Cerebellar nuclear complex (tissue), 1 donor: ENCODE results near the gene GAP43.
A peak's percentile ranks its signal among the peaks of the same experiment; 100 is the strongest.
"Not testable (repeated sequence)": the region's sequence is repeated elsewhere in the genome, so short reads cannot be mapped to it uniquely, and the experiment has no call there.

Source experiments
- DNase-seq, 2 experiments: peaks; one replicate each; lab custom pipeline; 2025; lab: John Stamatoyannopoulos, UW

Gene GAP43

GRCh38 chr3:115698851-115699591 is 75.7 kb downstream of the GAP43 start:
- DNase-seq = no peak

DNA sequence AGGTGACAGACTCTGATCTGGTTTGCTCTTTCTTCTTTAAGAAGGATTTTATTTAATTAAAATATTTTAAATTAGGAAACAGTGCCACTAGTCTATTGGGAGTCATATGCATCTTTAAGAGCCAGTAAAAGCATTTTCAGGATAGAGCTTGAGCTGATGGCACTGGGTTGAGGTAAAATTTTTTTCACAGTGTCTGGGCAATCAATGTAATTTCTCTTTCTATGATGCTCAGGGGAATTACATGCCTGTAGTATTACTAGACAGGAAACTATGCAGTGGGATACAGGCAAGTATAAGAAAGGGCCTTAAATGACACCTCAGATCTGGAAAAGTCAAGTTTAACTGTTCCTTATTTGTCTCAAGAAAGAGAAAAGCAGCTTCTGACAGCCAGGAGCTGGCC is 76.4 kb downstream of the GAP43 start:
- DNase-seq = no peak

DNA sequence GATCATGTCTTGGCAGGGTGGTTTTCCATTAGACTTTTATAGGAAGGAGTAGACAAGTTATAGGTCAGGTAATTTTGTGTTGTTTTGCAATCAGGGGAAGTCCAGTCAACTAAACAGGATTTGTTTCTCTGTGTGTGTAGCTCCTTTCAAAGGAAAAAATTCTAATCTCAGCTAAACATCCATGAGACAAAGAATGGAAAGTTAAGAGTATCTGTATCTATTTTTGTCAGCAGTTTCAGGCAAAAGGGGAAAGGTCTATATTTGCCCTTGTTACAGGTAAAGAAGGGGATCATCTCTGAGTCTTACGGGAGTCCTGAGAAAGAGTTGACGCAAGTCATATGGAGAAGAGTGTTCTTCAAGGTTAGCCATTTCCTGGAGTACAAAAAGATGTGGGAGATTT is 79.3 kb downstream of the GAP43 start:
- no peak for DNase-seq

GRCh38 chr3:115704661-115705338 is 81.5 kb downstream of the GAP43 start:
- no peak for DNase-seq

- DNase-seq = no peak
Observed at GRCh38 chr3:115706311-115706829, 83.1 kb downstream of the GAP43 start.

GRCh38 chr3:115708540-115708939 is 85.2 kb downstream of the GAP43 start:
- no peak for DNase-seq

DNA sequence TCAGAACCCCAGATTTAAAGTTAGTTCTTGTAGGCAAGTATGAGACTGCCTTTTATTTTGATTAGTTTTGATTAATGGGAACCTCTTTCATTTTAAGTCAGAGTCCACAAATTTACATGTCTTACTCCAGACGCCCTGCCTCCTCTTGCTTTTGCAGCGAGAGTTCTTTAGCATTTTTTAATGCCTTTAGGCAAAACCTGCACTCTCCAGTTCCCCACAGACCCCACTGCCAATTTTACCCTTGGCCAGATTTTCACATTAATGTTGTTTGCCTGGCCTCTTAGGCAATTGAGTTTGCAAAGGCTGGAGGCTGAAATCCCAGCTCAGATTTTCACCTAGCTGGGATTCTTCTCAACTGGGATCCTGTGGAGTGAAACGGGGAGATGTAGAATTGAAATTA is 85.8 kb downstream of the GAP43 start:
- no peak for DNase-seq

DNA sequence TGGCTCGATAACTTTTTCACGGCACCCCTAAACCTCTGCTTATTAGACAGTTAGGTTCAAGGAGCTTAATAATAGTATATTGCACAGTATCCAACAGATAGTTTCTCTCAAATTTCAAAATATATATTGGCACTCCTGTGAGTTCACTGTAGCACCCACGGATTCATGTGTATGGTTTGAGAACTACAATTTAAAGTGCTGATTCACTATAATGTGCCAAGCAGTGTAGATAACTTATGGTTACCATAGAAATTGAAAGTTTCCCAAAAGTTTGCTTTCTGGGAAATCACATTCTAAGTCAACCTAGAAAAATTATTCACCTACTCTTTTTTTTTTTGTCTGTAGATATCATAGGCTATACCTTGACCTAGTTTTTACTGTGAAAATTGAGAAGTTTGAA is 86.6 kb downstream of the GAP43 start:
- no peak for DNase-seq

DNA sequence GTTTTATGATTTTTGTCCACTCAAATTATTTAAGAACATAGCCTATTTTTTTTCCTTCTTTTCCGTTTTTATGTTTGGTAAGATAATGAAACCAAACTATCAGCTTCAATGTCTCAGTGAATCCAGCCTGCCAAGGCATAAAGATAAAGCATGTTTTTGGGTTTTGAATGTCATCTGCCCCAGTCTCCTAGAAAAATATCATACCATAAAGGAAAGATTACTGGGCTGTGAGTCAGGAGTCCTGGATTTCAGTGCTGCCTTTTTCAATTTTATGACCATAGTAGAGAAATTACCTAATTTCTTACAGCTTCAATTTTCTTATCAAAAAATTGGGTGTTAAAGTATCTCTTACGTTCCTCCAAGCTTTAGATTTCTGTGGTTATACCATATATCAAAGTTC is 87.5 kb downstream of the GAP43 start:
- DNase-seq = no peak

DNA sequence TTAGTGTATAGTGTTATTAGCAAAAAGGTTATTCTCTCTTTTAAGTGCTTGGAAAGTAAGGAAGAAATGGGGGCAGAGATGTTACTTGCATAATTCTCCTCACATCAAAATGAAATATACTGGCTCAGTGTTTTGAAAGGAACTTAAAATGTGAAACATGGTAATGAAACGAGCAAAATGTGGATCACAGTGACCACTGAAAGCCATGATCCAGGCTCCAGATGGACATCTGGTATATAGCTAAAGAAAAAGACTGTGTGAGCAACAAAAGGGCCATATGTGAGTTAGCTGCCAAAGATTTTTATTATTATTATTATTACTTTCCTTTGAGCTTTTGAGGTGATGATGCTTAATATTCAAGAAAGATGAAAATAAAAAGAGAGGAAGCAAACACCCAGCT is 89.6 kb downstream of the GAP43 start:
- no peak for DNase-seq

DNA sequence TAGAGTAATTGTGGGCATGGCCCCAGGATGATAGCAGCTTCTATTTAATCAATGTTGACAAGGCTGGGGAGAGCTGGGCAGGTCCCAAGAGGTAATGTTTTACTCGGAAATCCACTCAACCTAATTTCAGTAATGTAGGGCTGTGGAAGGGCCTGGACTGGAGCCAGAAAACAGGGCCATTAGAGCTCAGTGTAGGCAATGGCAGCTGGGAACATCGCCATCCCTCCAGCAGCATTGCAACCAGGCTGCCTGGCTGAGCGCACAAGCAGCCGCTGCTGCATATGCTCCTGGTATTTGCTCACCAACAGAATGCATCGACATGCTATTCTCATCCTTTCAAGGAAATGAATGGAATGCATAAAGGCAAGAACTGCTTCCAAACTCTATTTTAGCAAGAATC is 90.0 kb downstream of the GAP43 start:
- DNase-seq = peak; percentile 50 to 84

DNA sequence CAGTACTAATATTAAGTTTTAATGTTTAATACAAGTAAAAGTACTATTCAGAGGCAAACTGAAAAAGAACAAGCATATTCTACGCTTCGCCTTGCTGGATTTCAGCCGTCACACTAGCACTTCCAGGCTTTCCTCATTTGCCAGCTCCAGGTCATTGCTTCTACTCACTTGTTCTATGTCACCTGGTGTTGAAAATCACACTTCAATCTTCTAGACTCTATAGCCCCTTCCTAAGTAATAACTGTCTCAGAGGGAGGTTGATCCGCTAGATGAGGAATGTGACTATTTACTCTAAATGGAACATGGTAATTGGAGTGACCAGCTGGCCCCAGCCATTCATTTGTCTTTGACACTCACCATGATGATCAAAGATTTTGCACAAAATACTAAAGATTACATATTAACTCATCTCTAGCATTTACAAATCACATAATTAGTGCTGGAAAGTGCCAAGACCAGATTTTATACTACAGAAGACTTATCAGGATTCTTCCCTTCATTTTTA is 92.0 kb downstream of the GAP43 start:
- no peak for DNase-seq

DNA sequence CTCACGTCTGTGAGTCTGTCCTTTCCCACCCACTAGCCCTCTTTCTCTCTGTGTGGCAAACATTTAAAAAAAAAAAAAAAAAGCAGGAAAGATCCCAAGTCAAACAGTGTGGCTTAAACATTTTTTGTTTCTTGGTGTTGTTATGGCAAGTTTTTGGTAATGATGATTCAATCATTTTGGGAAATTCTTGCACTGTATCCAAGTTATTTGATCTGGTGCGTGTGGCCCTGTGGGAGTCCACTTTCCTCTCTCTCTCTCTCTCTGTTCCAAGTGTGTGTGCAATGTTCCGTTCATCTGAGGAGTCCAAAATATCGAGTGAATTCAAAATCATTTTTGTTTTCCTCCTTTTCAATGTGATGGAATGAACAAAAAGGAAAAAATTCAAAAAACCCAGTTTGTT is 97.7 kb downstream of the GAP43 start:
- no peak for DNase-seq

- no peak for DNase-seq
Observed at GRCh38 chr3:115725800-115726199, 102.5 kb downstream of the GAP43 start.

GRCh38 chr3:115727135-115727534 is 103.8 kb downstream of the GAP43 start:
- DNase-seq = no peak

DNA sequence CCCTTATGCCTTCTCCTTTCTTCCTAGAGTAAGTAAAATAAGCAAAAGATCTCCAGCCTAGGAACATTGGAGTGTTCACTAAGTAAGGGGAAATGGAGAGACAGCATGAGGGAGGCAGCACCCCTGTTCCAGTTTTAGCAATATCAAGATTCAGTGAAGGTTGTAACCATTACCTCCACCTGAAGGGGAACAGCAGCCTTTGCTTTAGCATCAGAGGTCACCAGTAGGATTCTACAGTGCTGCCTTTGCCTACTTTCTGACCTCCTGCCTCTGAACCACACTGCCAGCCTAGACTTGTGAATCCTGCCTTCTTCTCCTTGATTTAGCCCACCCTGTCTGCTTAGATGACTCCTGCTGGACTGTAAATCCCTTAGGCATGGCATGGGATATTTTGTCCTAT is 104.7 kb downstream of the GAP43 start:
- DNase-seq = no peak

DNA sequence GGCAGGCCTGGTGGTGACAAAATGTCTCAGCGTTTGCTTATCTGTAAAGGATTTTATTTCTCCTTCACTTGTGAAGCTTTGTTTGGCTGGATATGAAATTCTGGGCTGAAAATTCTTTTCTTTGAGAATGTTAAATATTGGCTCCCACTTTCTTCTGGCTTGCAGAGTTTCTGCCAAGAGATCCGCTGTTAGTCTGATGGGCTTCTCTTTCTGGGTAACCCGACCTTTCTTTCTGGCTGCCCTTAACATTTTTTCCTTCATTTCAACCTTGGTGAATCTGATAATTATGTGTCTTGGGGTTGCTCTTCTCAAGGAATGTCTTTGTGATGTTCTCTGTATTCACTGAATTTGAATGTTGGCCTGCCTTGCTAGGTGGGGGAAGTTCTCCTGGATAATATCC is 113.0 kb downstream of the GAP43 start:
- DNase-seq = not testable (repeated sequence)

DNA sequence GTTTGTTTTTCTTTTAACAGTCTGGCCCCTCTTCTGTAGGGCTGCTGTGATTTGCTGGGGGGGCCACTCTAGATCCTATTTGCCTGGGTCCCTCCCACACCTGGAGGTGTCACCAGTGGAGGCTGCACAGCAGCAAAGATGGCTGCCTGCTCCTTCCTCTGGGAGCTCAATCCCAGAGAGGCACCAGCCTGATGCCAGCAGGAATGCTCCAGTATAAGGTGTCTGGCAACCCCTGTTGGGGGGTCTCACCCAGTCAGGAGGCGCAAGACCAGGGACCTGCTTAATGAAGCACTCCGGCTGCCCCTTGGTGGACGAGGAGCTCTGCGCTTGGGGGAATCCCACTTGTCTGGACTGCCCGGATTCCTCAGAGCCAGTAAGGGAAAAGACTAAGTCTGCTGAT is 118.3 kb downstream of the GAP43 start:
- no peak for DNase-seq

DNA sequence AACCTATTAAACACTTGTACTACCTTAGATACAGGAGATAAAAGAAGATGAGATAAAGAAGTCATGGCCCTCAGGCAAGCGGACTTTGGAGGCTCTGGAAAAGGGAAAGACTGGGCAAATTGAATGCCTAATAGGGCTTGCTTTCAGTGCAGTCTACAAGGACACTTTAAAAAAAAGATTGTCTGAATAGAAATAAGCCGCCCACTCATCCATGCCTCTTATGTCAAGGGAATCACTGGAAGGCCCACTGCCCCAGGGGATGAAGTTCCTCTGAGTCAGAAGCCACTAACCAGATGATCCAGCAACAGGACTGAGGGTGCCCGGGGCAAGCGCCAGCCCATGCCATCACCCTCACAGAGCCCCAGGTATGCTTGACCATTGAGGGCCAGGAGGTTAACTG is 121.2 kb downstream of the GAP43 start:
- not testable (repeated sequence) for DNase-seq

- DNase-seq = not testable (repeated sequence)
Observed at GRCh38 chr3:115752978-115753377, 129.7 kb downstream of the GAP43 start.

- DNase-seq = no peak
Observed at GRCh38 chr3:115758076-115758763, 134.9 kb downstream of the GAP43 start.

DNA sequence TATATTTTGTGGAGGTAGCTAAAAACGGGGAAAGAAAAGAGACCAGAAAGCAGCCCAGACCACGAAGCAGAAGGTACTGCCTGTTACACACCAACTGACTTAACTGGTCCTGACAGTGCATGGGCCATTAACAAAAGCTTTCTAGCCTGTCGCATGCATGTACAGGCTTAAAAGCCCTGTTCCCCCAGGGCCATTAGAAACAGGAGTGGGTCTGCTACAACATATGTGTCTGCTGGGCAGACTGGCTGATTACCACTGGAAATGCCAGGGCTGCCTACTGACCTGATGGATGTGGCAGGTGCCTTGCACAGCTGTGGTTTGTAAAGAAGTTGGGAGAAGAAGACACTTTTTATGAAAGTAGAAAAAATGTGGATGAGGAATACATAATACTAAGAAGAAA is 137.4 kb downstream of the GAP43 start:
- DNase-seq = no peak

DNA sequence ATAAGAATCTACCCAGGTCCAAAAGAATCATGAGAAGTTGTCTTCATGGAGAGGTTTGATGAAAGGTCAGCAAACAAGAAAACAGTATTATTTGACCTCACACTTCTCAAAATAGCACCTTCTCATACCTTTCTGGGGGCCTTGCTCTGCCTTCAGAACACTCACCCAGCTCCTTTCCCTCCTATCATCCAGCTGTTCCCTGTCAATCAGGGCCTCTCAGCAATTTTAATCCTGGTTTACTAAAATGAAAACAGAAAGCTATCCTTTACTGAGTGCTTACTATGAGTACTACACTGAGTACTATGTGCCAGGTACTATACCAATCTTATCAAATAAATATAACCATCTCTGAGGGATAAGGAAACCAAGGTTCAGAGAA is 138.6 kb downstream of the GAP43 start:
- no peak for DNase-seq
